Uterus (tissue), 2 donors: Measurements from ENCODE around the gene GOLIM4.

Experiments used
- CTCF ChIP-seq, 4 experiments: fragments of 200-600 bp in 2 of 4; fragments of 450-650 bp in 2 of 4; sonication (generic) in 2 of 4; IDR thresholded peaks; one replicate each; pipeline ENCODE4 v1.5.1; 2016 to 2019; ENCODE audit warnings: antibody characterized with exemption in 4 of 4, mild to moderate bottlenecking in 2 of 4, moderate library complexity in 1 of 4
- POLR2A ChIP-seq, 2 donors: fragments of 450-650 bp; IDR thresholded peaks; one replicate each; pipeline ENCODE4 v1.6.1; 2016; ENCODE audit warnings: antibody characterized with exemption in 2 of 2, mild to moderate bottlenecking in 1 of 2, moderate library complexity in 1 of 2

- TF ChIP-seq CTCF (IDR thresholded peaks at IDR 0.05) (no peak), POLR2A (IDR thresholded peaks at IDR 0.05) (no peak)
Observed at GRCh38 chr3:168091941-168092340, 3.8 kb downstream of the GOLIM4 start.
